Endothelial cell of umbilical vein (primary cell): ENCODE results near the gene TSHZ3. TPM values are rescaled to one million over a fixed set of nuclear protein-coding genes. Genes with fewer than 3 reads are reported as not detected.

Experiments
- BruUV-seq: library from RNA; stranded (reverse); fragments of 400-500 nt; replicated peaks from 2 replicates; lab custom pipeline; 2021; lab: Mats Ljungman, UMichigan
- CTCF ChIA-PET: fragments of 300-600, 350-600 bp; sonication (Branson Sonifier 250); formaldehyde crosslinking; loops from one replicate; lab custom pipeline; 2021; ENCODE audit warnings: antibody characterized with exemption, inconsistent platforms; lab: Charles Lee
- POLR2A ChIA-PET: fragments of 300-600, 350-600 bp; sonication (Branson Sonifier 250); formaldehyde crosslinking; loops from one replicate; lab custom pipeline; 2021; ENCODE audit warnings: antibody characterized with exemption, inconsistent platforms; lab: Charles Lee
- DNase-seq: peaks from one replicate; pipeline ENCODE4 v3.0.0-alpha.2; 2011; ENCODE audit warnings: low read depth, low spot score
- FAIRE-seq: peaks from 2 replicates; lab custom pipeline; 2011; peaks lifted over from hg19 to GRCh38; lab: Jason Lieb, UNC
- H2AFZ ChIP-seq: 2 replicates; pipeline ENCODE4 v1.6.0; 2012; ENCODE audit warnings: low read depth, low read length, control low read depth, inconsistent platforms
- H3K27ac ChIP-seq: 2 replicates; pipeline ENCODE4 v1.5.1; 2011; ENCODE audit warnings: low read depth, mild to moderate bottlenecking, control low read depth, low read length, moderate library complexity; ENCODE audit not compliant: insufficient read depth
- H3K27me3 ChIP-seq, 2 experiments: 2 replicates each; pipeline versions ENCODE4 v1.6.0 to v1.6.1; 2011; ENCODE audit warnings: low read length in 2 of 2, mixed read lengths in 1 of 2; ENCODE audit not compliant: control insufficient read depth in 2 of 2, insufficient read depth in 2 of 2
- H3K36me3 ChIP-seq, 2 experiments: 2 replicates in 1 of 2; 3 replicates in 1 of 2; pipeline ENCODE4 v1.5.1; 2011; ENCODE audit warnings: low read length in 2 of 2, mild to moderate bottlenecking in 1 of 2, moderate library complexity in 1 of 2; ENCODE audit not compliant: control insufficient read depth in 2 of 2, insufficient read depth in 2 of 2; ENCODE audit errors: extremely low read depth in 1 of 2
- H3K4me1 ChIP-seq: 3 replicates; pipeline ENCODE4 v1.5.1; 2011; ENCODE audit warnings: mild to moderate bottlenecking, low read length; ENCODE audit not compliant: control insufficient read depth, insufficient read depth; ENCODE audit errors: extremely low read depth
- H3K4me2 ChIP-seq: 2 replicates; pipeline ENCODE4 v1.6.1; 2011; ENCODE audit warnings: low read length, control low read depth, mixed read lengths; ENCODE audit not compliant: insufficient read depth
- H3K4me3 ChIP-seq, 3 experiments: fragments of 200-600 bp in 1 of 3; sonication (generic), shearing (Covaris generic) in 1 of 3; replicated peaks in 1 of 3; 2 replicates each; pipeline ENCODE4 v1.5.1; 2011 to 2016; ENCODE audit warnings: control low read depth in 3 of 3, low read length in 3 of 3, mild to moderate bottlenecking in 2 of 3, inconsistent platforms in 1 of 3, low read depth in 1 of 3, moderate library complexity in 1 of 3; ENCODE audit not compliant: insufficient read depth in 1 of 3
- H3K79me2 ChIP-seq: 2 replicates; pipeline ENCODE4 v1.6.0; 2012; ENCODE audit warnings: low read length, inconsistent platforms; ENCODE audit not compliant: control insufficient read depth, insufficient read depth
- H3K9ac ChIP-seq: replicated peaks from 2 replicates; pipeline ENCODE3; 2011; ENCODE audit warnings: low read length, control low read depth; ENCODE audit not compliant: insufficient read depth; ENCODE audit errors: extremely low read depth
- H3K9me1 ChIP-seq: replicated peaks from 3 replicates; pipeline ENCODE4 v1.6.0; 2011; ENCODE audit warnings: mild to moderate bottlenecking, low read length; ENCODE audit not compliant: control insufficient read depth, insufficient read depth; ENCODE audit errors: extremely low read depth
- H3K9me3 ChIP-seq: replicated peaks from 2 replicates; pipeline ENCODE4 v1.5.1; 2012; ENCODE audit warnings: low read length, inconsistent platforms; ENCODE audit not compliant: control insufficient read depth, insufficient read depth
- H4K20me1 ChIP-seq: replicated peaks from 2 replicates; pipeline ENCODE3; 2011; ENCODE audit warnings: mild to moderate bottlenecking, low read length; ENCODE audit not compliant: control insufficient read depth, insufficient read depth; ENCODE audit errors: extremely low read depth
- EZH2 ChIP-seq: IDR thresholded peaks from 2 replicates; pipeline ENCODE4 v1.6.1; 2012; ENCODE audit warnings: borderline replicate concordance, low read depth, mild to moderate bottlenecking, moderate library complexity, low read length, inconsistent platforms; ENCODE audit not compliant: severe bottlenecking
- FOS ChIP-seq: IDR thresholded peaks from 2 replicates; pipeline ENCODE4 v1.6.1; 2011; ENCODE audit warnings: mild to moderate bottlenecking, low read length, moderate library complexity, borderline replicate concordance; ENCODE audit not compliant: insufficient read depth
- GATA2 ChIP-seq: IDR thresholded peaks from 2 replicates; pipeline ENCODE4 v1.7.0; 2011; ENCODE audit warnings: low read depth, mild to moderate bottlenecking, moderate library complexity, mixed read lengths, low read length; ENCODE audit not compliant: insufficient read length, insufficient read depth
- JUN ChIP-seq: IDR thresholded peaks from 2 replicates; pipeline ENCODE4 v1.6.1; 2011; ENCODE audit warnings: borderline replicate concordance, low read depth; ENCODE audit not compliant: insufficient read length, insufficient read depth
- MYC ChIP-seq: IDR thresholded peaks from one replicate; pipeline ENCODE4 v1.6.1; 2011; ENCODE audit warnings: mild to moderate bottlenecking, low read depth, low read length
- POLR2A ChIP-seq: IDR thresholded peaks from 2 replicates; pipeline ENCODE4 v1.6.1; 2012; ENCODE audit warnings: low read depth, mild to moderate bottlenecking, control low read depth, low read length
- POLR2AphosphoS5 ChIP-seq: IDR thresholded peaks from 2 replicates; pipeline ENCODE4 v1.6.1; 2012; ENCODE audit warnings: low read depth, mild to moderate bottlenecking, control low read depth, low read length, moderate library complexity; ENCODE audit not compliant: insufficient read depth
- dilution Hi-C: fragments of 300-500 bp; cut with MboI; formaldehyde crosslinking; loops from one replicate; pipeline ENCODE4 v1.15.0; 2019; ENCODE audit warnings: low sequenced_read_pairs; ENCODE audit not compliant: extremely low pct_ligation_motif_present
- intact Hi-C: fragments of 100-400 bp; cut with micrococcal nuclease; formaldehyde crosslinking; loops from one replicate; pipeline ENCODE4 v1.10.0; 2022
- polyA plus RNA-seq, 4 experiments: library from polyadenylated mRNA; depleted of rRNA in 3 of 4; stranded (reverse) in 3 of 4; unstranded in 1 of 4; fragments of >200 nt; gene quantifications; 2 replicates each; pipeline versions ENCODE4 v1.2.1 to v1.2.3, GENCODE V29; 2011 to 2012; ENCODE audit warnings: missing spikeins in 1 of 4
- total RNA-seq: library from RNA; stranded (reverse); gene quantifications from 2 replicates; pipeline ENCODE4 v1.2.3, GENCODE V29; 2021
- TF ChIP-seq, protein P1 (sequence below), 2 donors: IDR thresholded peaks; 1 replicate in 1 of 2; 2 replicates in 1 of 2; pipeline ENCODE4 v1.5.1; 2011; ENCODE audit warnings: low read length in 2 of 2, mild to moderate bottlenecking in 2 of 2, moderate library complexity in 2 of 2, control low read depth in 1 of 2, inconsistent platforms in 1 of 2, low read depth in 1 of 2; ENCODE audit not compliant: insufficient read depth in 1 of 2; ENCODE audit errors: extremely low read depth in 1 of 2

Gene TSHZ3
- total and polyA plus RNA-seq, 2 donors (not counting 3 experiments of a cell fraction or from before 2014, with no cell fraction given), result 1.2 to 6.2 TPM

DNA sequence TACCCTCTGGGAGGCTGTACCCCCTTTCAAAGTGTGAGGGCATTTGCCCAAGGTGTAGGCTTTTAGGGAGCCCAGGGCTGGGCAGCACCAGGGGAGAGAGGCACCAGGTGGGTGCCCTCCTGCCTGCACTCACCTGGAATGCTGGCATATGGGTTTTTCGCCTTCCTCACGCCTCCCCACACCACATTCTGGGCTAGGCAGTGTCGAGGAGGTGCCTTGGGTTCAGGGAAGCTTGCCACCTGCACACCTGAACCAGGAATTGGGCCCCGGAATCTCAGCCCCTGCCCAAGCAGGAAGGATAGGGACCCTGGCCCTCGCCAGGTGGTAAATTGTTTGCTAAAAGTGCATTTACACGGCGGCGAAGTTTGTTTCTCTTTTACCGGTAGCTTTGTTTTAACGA lies 5.1 kb upstream of the TSHZ3 start:
- FAIRE-seq, result no peak
- BruUV-seq, result no TSS peak
- Histone ChIP-seq H3K9me3 (no peaks in the 10 kb centered on the region), H3K79me2 (no peaks in the 10 kb centered on the region), H2AFZ (no peak overlapping the region), H4K20me1 (no peaks in the 10 kb centered on the region), H3K27ac (no peak overlapping the region), H3K27me3 (peaks cover 48 to 61% of the 10 kb centered on the region in 2 experiments), H3K4me3 (no peak overlapping the region), H3K9ac (no peak overlapping the region), H3K4me2 (no peak overlapping the region), H3K9me1 (no peaks in the 10 kb centered on the region), H3K36me3 (no peaks in the 10 kb centered on the region), H3K4me1 (peaks cover 8% of the 10 kb centered on the region)
- ChIA-PET CTCF (interaction anchor here (1.6 to 2.3 kb wide), 2 partner anchors 11 to 870 kb away, joined by 5 read pairs; no protein-coding TSS in a partner anchor), POLR2A (no interaction called here)
- intact Hi-C loops, result loop anchor here (5.0 kb wide), 1 partner anchor 37 kb away; no protein-coding TSS in a partner anchor
- TF ChIP-seq EZH2 (no peak), JUN (no peak), POLR2AphosphoS5 (no peak), MYC (no peak), POLR2A (no peak), FOS (no peak), GATA2 (no peak)
- TF ChIP-seq, protein P1, sequence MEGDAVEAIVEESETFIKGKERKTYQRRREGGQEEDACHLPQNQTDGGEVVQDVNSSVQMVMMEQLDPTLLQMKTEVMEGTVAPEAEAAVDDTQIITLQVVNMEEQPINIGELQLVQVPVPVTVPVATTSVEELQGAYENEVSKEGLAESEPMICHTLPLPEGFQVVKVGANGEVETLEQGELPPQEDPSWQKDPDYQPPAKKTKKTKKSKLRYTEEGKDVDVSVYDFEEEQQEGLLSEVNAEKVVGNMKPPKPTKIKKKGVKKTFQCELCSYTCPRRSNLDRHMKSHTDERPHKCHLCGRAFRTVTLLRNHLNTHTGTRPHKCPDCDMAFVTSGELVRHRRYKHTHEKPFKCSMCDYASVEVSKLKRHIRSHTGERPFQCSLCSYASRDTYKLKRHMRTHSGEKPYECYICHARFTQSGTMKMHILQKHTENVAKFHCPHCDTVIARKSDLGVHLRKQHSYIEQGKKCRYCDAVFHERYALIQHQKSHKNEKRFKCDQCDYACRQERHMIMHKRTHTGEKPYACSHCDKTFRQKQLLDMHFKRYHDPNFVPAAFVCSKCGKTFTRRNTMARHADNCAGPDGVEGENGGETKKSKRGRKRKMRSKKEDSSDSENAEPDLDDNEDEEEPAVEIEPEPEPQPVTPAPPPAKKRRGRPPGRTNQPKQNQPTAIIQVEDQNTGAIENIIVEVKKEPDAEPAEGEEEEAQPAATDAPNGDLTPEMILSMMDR (IDR thresholded peaks at IDR 0.05; ENCODE audit: extremely low read depth in 1 of 2, insufficient read depth in 1 of 2, low read depth in 1 of 2, low read length in 2 of 2), result no peak
- no peak for DNase-seq
- dilution Hi-C loops, result no loop called here
